K562 (cell line): ENCODE measurements around the gene TUBB4B. TPM values are rescaled to one million over a fixed set of nuclear protein-coding genes. Genes with fewer than 3 reads are reported as not detected.

Experiments
- ATAC-seq: fragments of 200-7000 bp; cut with Tn5 transposase; 3 replicates; pipeline ENCODE4 v1.9.1; 2020; ENCODE audit warnings: moderate library complexity
- BruUV-seq: library from RNA; stranded (reverse); fragments of 400-500 nt; replicated peaks from 2 replicates; lab custom pipeline; 2021; lab: Mats Ljungman, UMichigan
- CTCF ChIA-PET: fragments of 300-600 bp; formaldehyde crosslinking; extraction: SDS; loops from one replicate; lab custom pipeline; 2021; ENCODE audit warnings: low intra/inter-chr PET ratio; lab: Yijun Ruan, JAX
- POLR2A ChIA-PET: fragments of 300-600, 350-650 bp; sonication (Branson Sonifier 250); formaldehyde crosslinking; extraction: SDS; loops from one replicate; lab custom pipeline; 2021; ENCODE audit warnings: antibody characterized with exemption, inconsistent platforms; lab: Yijun Ruan, JAX
- DNase-seq, 4 experiments: peaks; one replicate each; pipeline versions ENCODE4 v3.0.0 to v3.0.0-alpha.2; 2011 to 2018; ENCODE audit warnings: low spot score in 3 of 4, mixed read lengths in 3 of 4; ENCODE audit errors: extremely low read depth in 1 of 4
- FAIRE-seq: peaks from 2 replicates; lab custom pipeline; 2011; peaks lifted over from hg19 to GRCh38; lab: Jason Lieb, UNC
- H2AFZ ChIP-seq: 2 replicates; pipeline ENCODE4 v1.6.0; 2011; ENCODE audit warnings: low read depth, low read length, control low read depth, inconsistent platforms
- H3K27ac ChIP-seq: fragments of 200-600 bp; 3 replicates; pipeline ENCODE4 v1.8.0; 2011; ENCODE audit warnings: low read depth, mild to moderate bottlenecking, control low read depth, inconsistent platforms, low read length, moderate library complexity, mixed read lengths; ENCODE audit errors: extremely low read depth
- H3K27me3 ChIP-seq, 2 experiments: fragments of 300-600 bp in 1 of 2; 2 replicates in 1 of 2; 3 replicates in 1 of 2; pipeline versions ENCODE4 v1.6.0 to v1.8.0; 2011; ENCODE audit warnings: inconsistent platforms in 2 of 2, low read length in 2 of 2, mild to moderate bottlenecking in 1 of 2, mixed read lengths in 1 of 2, moderate library complexity in 1 of 2; ENCODE audit not compliant: control insufficient read depth in 2 of 2, insufficient read depth in 2 of 2
- H3K36me3 ChIP-seq: fragments of 300-600 bp; 3 replicates; pipeline ENCODE4 v1.8.0; 2011; ENCODE audit warnings: mild to moderate bottlenecking, low read length, inconsistent platforms; ENCODE audit not compliant: control insufficient read depth, insufficient read depth
- H3K4me1 ChIP-seq, 2 experiments: fragments of 200-600 bp in 1 of 2; replicated peaks in 1 of 2; 2 replicates in 1 of 2; 3 replicates in 1 of 2; pipeline versions ENCODE4 v1.5.1 to v1.8.0; 2011; ENCODE audit warnings: inconsistent platforms in 2 of 2, low read length in 2 of 2, mild to moderate bottlenecking in 1 of 2, mixed read lengths in 1 of 2, moderate library complexity in 1 of 2; ENCODE audit not compliant: control insufficient read depth in 2 of 2, insufficient read depth in 2 of 2
- H3K4me2 ChIP-seq: 2 replicates; pipeline ENCODE4 v1.6.1; 2011; ENCODE audit warnings: low read length, control low read depth, inconsistent platforms, mixed read lengths; ENCODE audit not compliant: insufficient read depth
- H3K4me3 ChIP-seq: fragments of 200-600 bp; sonication (generic), shearing (Covaris generic); 2 replicates; pipeline ENCODE4 v1.5.1; 2016; ENCODE audit warnings: control low read depth, inconsistent platforms
- H3K79me2 ChIP-seq: fragments of 200-600 bp; 3 replicates; pipeline ENCODE4 v1.8.0; 2011; ENCODE audit warnings: low read length, inconsistent platforms; ENCODE audit not compliant: control insufficient read depth, insufficient read depth
- H3K9ac ChIP-seq, 2 experiments: 2 replicates each; pipeline versions ENCODE4 v1.6.0 to v1.6.1; 2011; ENCODE audit warnings: low read depth in 2 of 2, low read length in 2 of 2, control low read depth in 1 of 2, inconsistent platforms in 1 of 2, mild to moderate bottlenecking in 1 of 2, mixed read lengths in 1 of 2; ENCODE audit not compliant: insufficient read depth in 1 of 2
- H3K9me1 ChIP-seq: one replicate; pipeline ENCODE4 v1.6.0; 2011; ENCODE audit warnings: inconsistent platforms, mild to moderate bottlenecking, low read length, moderate library complexity; ENCODE audit not compliant: control insufficient read depth, insufficient read depth
- H3K9me3 ChIP-seq: replicated peaks from 2 replicates; pipeline ENCODE4 v1.5.1; 2011; ENCODE audit warnings: low read depth, low read length, inconsistent platforms; ENCODE audit not compliant: control insufficient read depth, insufficient read depth
- H4K20me1 ChIP-seq: replicated peaks from 2 replicates; pipeline ENCODE4 v1.6.1; 2011; ENCODE audit warnings: low read length, inconsistent platforms, mixed read lengths; ENCODE audit not compliant: control insufficient read depth, insufficient read depth
- C11orf30 ChIP-seq: fragments of 450-650 bp; IDR thresholded peaks from 2 replicates; pipeline ENCODE4 v1.6.1; 2016; ENCODE audit warnings: low read depth, mild to moderate bottlenecking
- CLOCK ChIP-seq: fragments of 250-450 bp; sonication (Bioruptor Pico); IDR thresholded peaks from 2 replicates; pipeline ENCODE4 v1.4.0; 2020; ENCODE audit warnings: mild to moderate bottlenecking, moderate library complexity, borderline replicate concordance
- CTBP1 ChIP-seq: fragments of 450-650 bp; IDR thresholded peaks from 2 replicates; pipeline ENCODE4 v1.6.1; 2016; ENCODE audit warnings: borderline replicate concordance
- FOXA3 ChIP-seq, 2 experiments: fragments of 450-650 bp in 1 of 2; sonication (generic) in 1 of 2; formaldehyde crosslinking; IDR thresholded peaks in 1 of 2; conservative IDR thresholded peaks in 1 of 2; 2 replicates each; pipeline versions ENCODE4 v1.4.0 to v1.8.0; 2020 to 2022; ENCODE audit warnings: mild to moderate bottlenecking in 2 of 2, missing genetic modification reagents in 1 of 2
- HMGXB4 ChIP-seq: sonication (generic); formaldehyde crosslinking; IDR thresholded peaks from 2 replicates; pipeline ENCODE4 v1.8.1; 2023; ENCODE audit warnings: mild to moderate bottlenecking, missing genetic modification reagents
- MTA2 ChIP-seq: fragments of 450-650 bp; IDR thresholded peaks from 2 replicates; pipeline ENCODE4 v1.6.1; 2016; ENCODE audit warnings: low read depth
- NFRKB ChIP-seq: fragments of 450-650 bp; IDR thresholded peaks from 2 replicates; pipeline ENCODE4 v1.6.1; 2016; ENCODE audit warnings: low read depth
- RBM22 ChIP-seq: fragments of 200-400 bp; formaldehyde crosslinking; IDR thresholded peaks from 2 replicates; pipeline ENCODE4 v1.6.1; 2018; ENCODE audit warnings: low read length, low read depth; ENCODE audit not compliant: poor library complexity, severe bottlenecking
- TFAP4 ChIP-seq: sonication (generic); formaldehyde crosslinking; IDR thresholded peaks from 2 replicates; pipeline ENCODE4 v1.8.0; 2022; ENCODE audit warnings: missing genetic modification reagents, mild to moderate bottlenecking, moderate library complexity, borderline replicate concordance
- ZNF124 ChIP-seq: sonication (generic); formaldehyde crosslinking; IDR thresholded peaks from 2 replicates; pipeline ENCODE4 v1.8.1; 2022; ENCODE audit warnings: missing genetic modification reagents
- ZNF75A ChIP-seq: fragments of 450-650 bp; formaldehyde crosslinking; IDR thresholded peaks from 2 replicates; pipeline ENCODE4 v1.4.0; 2020; ENCODE audit warnings: mild to moderate bottlenecking
- WGBS: fragments of 100-300 bp; shearing (Covaris generic); methylation state at CpG from one replicate; pipeline ENCODE4 v1.1.6; 2016; ENCODE audit warnings: low coverage, mixed read lengths; ENCODE audit not compliant: insufficient coverage; ENCODE audit errors: missing lambda C conversion rate; 5-methylcytosine and 5-hydroxymethylcytosine counted together
- in situ Hi-C: fragments of 300-500 bp; cut with MboI; formaldehyde crosslinking; loops from 4 replicates; pipeline ENCODE4 v1.15.0; 2018; ENCODE audit warnings: inconsistent platforms, mixed read lengths
- intact Hi-C: fragments of 100-400 bp; cut with micrococcal nuclease; formaldehyde crosslinking; loops from 2 replicates; pipeline ENCODE4 v1.14.2; 2022
- polyA plus RNA-seq, 8 experiments: library from polyadenylated mRNA; depleted of rRNA in 4 of 8; stranded (reverse) in 5 of 8; unstranded in 3 of 8; fragments of >200 nt; fragmentation: Nextera tagmentation in 2 of 8; fragmentation: Illumina TruSeq in 1 of 8; extraction: Ambion mirVana in 2 of 8; extraction: Trizol in 1 of 8; gene quantifications; 2 replicates each; pipeline versions ENCODE4 v1.2.1 to v1.2.3, GENCODE V29; 2011 to 2014; ENCODE audit warnings: inconsistent platforms in 1 of 8, missing spikeins in 1 of 8
- total RNA-seq, 7 experiments: library from RNA; depleted of rRNA in 6 of 7; stranded (reverse); fragments of >200 nt in 6 of 7; fragmentation: Illumina TruSeq in 2 of 7; extraction: Trizol in 2 of 7; gene quantifications; 2 replicates each; pipeline versions ENCODE4 v1.2.1 to v1.2.3, GENCODE V29; 2011 to 2021; ENCODE audit warnings: low replicate concordance in 1 of 7
- TF ChIP-seq, protein P1 (sequence below): fragments of 250-450 bp; sonication (Bioruptor Pico); IDR thresholded peaks from 2 replicates; pipeline ENCODE4 v1.8.0; 2021; ENCODE audit warnings: borderline replicate concordance, mild to moderate bottlenecking, moderate library complexity; ENCODE audit not compliant: poor library complexity, severe bottlenecking

The TUBB4B gene
- total and polyA plus RNA-seq, 9 of the 15 experiments (the other 6 are each of a cell fraction or from before 2014, with no cell fraction given): 24.1 to 443 (median 268) TPM

- TF ChIP-seq FOXA3 (CRISPR knock-in tag; conservative IDR thresholded peaks at IDR 0.05 in 1 of 2, IDR thresholded peaks at IDR 0.05 in 1 of 2) (peak in 1 of 2 experiments; percentile 94; a peak in 2 of 4 replicates), MTA2 (peak; percentile 27; the same call in 1 of the 2 replicates), NFRKB (no peak), C11orf30 (peak; percentile 58; the same call in 1 of the 2 replicates), TFAP4 (peak; percentile 99), CTBP1 (peak; percentile 91; the same call in 1 of the 2 replicates)
- TF ChIP-seq, protein P1, sequence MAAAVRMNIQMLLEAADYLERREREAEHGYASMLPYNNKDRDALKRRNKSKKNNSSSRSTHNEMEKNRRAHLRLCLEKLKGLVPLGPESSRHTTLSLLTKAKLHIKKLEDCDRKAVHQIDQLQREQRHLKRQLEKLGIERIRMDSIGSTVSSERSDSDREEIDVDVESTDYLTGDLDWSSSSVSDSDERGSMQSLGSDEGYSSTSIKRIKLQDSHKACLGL: no peak
Measured at GRCh38 chr9:137218754-137219271, 22.3 kb upstream of the TUBB4B start (continued).

DNA sequence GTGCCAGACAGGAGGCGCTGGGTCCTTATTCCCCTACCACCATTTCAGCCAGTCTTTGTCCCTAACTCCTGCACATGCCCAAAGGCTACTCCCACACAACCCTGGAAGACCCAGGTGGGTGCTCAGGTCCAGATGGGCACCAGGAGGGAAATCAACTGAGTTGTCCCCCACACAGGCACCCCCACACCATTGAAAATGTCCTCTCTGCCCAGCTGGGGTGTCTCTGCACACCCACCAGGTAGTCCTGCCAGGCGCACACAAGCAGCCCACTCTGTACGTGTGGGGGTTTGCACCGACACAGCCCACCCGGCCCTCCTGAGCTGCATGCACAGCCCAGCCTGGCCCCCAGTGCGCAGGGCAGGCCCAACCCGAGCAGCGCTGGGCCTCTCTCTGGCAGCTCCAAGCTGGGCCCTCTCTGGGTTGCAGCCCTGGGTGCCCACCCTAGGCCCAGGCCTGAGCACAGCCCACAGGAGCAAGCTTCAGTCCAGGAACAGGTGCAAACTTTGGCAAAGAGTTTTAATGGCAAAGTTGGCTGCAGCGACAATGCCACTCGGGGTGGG is 21.2 kb upstream of the TUBB4B start:
- ATAC-seq (no peak), FAIRE-seq (no peak), DNase-seq (no peak)
- Histone ChIP-seq H3K9me1 (no peaks in the 10 kb centered on the region), H3K9ac (peak overlapping the region in 1 of 2 experiments; percentile 77; a peak in 2 of 4 replicates), H2AFZ (no peak overlapping the region), H3K36me3 (peaks cover 22% of the 10 kb centered on the region; the same call in 1 of the 3 replicates), H3K4me3 (no peak overlapping the region), H3K27ac (0 out of 3 replicates have a peak overlapping the region, but pooled peaks have one; percentile 11), H3K4me2 (no peak overlapping the region), H4K20me1 (no peaks in the 10 kb centered on the region), H3K9me3 (no peaks in the 10 kb centered on the region), H3K79me2 (peaks cover 18% of the 10 kb centered on the region; the same call in 2 of the 3 replicates), H3K27me3 (no peaks in the 10 kb centered on the region), H3K4me1 (peaks cover 34 to 89% of the 10 kb centered on the region in 2 experiments)
- no TSS peak for BruUV-seq
- ChIA-PET CTCF (no interaction called here), POLR2A (interaction anchor here (1.4 to 2.1 kb wide), 3 partner anchors 21 to 31 kb away, joined by 3 to 5 read pairs (median 5); partner anchors contain the start of genes ANAPC2, SSNA1 and TUBB4B)
- in situ Hi-C loops: no loop called here
- 99% methylated on average over 7 of the region's 10 CpGs for WGBS
- intact Hi-C loops: loop anchor here (2.0 kb wide), 1 partner anchor 19 kb away; the partner anchor contains the start of gene TPRN
- TF ChIP-seq ZNF75A (no peak), CLOCK (CRISPR knock-in tag) (no peak), ZNF124 (CRISPR knock-in tag) (0 out of 2 replicates have a peak, but pooled peaks have one; percentile 49), RBM22 (peak; percentile 6), HMGXB4 (CRISPR knock-in tag) (peak; percentile 49; the same call in 1 of the 2 replicates)
